BJ (cell line): Measurements from ENCODE around the gene GTF2IRD1. TPM values are rescaled to one million over a fixed set of nuclear protein-coding genes. Genes with fewer than 3 reads are reported as not detected.

ENCODE experiments used
- CTCF ChIA-PET: fragments of 350-600 bp; formaldehyde crosslinking; extraction: SDS; loops from one replicate; lab custom pipeline; 2021; ENCODE audit warnings: antibody characterized with exemption, inconsistent platforms; lab: Yijun Ruan, JAX
- POLR2A ChIA-PET: fragments of 300-600 bp; sonication (Branson Sonifier 250); formaldehyde crosslinking; extraction: SDS; loops from one replicate; lab custom pipeline; 2021; ENCODE audit warnings: antibody characterized with exemption; lab: Charles Lee
- DNase-seq: peaks from one replicate; pipeline ENCODE4 v3.0.0-alpha.2; 2011; ENCODE audit warnings: low read depth
- H3K27me3 ChIP-seq: 2 replicates; pipeline ENCODE4 v1.6.0; 2011; ENCODE audit warnings: low read length; ENCODE audit not compliant: control insufficient read depth, insufficient read depth
- H3K36me3 ChIP-seq: 2 replicates; pipeline ENCODE4 v1.5.1; 2011; ENCODE audit warnings: low read length; ENCODE audit not compliant: control insufficient read depth, insufficient read depth
- H3K4me3 ChIP-seq: 2 replicates; pipeline ENCODE4 v1.5.1; 2011; ENCODE audit warnings: low read depth, mild to moderate bottlenecking, control low read depth, low read length
- polyA plus RNA-seq: library from polyadenylated mRNA; depleted of rRNA; stranded (reverse); fragments of >200 nt; gene quantifications from 2 replicates; pipeline ENCODE4 v1.2.3, GENCODE V29; 2011
- TF ChIP-seq, protein P1 (sequence below): IDR thresholded peaks from 2 replicates; pipeline ENCODE4 v1.5.1; 2011; ENCODE audit warnings: low read depth, mild to moderate bottlenecking, control low read depth, inconsistent platforms, low read length, moderate library complexity; ENCODE audit not compliant: insufficient read depth

Gene GTF2IRD1
- polyA plus RNA-seq, 1 experiment: 29.0 TPM

- H3K27me3 ChIP-seq: no peaks in the 10 kb centered on the region
- CTCF ChIA-PET: interaction anchor here (0.7 kb wide), 1 partner anchor 555 kb away, joined by 3 read pairs; no protein-coding TSS in a partner anchor
- no peak overlapping the region for H3K4me3 ChIP-seq
- no peaks in the 10 kb centered on the region for H3K36me3 ChIP-seq
- DNase-seq: no peak
- TF ChIP-seq, protein P1, sequence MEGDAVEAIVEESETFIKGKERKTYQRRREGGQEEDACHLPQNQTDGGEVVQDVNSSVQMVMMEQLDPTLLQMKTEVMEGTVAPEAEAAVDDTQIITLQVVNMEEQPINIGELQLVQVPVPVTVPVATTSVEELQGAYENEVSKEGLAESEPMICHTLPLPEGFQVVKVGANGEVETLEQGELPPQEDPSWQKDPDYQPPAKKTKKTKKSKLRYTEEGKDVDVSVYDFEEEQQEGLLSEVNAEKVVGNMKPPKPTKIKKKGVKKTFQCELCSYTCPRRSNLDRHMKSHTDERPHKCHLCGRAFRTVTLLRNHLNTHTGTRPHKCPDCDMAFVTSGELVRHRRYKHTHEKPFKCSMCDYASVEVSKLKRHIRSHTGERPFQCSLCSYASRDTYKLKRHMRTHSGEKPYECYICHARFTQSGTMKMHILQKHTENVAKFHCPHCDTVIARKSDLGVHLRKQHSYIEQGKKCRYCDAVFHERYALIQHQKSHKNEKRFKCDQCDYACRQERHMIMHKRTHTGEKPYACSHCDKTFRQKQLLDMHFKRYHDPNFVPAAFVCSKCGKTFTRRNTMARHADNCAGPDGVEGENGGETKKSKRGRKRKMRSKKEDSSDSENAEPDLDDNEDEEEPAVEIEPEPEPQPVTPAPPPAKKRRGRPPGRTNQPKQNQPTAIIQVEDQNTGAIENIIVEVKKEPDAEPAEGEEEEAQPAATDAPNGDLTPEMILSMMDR: no peak
- POLR2A ChIA-PET: no interaction called here
Observed at GRCh38 chr7:74498354-74498753, 44.6 kb downstream of the GTF2IRD1 start.

DNA sequence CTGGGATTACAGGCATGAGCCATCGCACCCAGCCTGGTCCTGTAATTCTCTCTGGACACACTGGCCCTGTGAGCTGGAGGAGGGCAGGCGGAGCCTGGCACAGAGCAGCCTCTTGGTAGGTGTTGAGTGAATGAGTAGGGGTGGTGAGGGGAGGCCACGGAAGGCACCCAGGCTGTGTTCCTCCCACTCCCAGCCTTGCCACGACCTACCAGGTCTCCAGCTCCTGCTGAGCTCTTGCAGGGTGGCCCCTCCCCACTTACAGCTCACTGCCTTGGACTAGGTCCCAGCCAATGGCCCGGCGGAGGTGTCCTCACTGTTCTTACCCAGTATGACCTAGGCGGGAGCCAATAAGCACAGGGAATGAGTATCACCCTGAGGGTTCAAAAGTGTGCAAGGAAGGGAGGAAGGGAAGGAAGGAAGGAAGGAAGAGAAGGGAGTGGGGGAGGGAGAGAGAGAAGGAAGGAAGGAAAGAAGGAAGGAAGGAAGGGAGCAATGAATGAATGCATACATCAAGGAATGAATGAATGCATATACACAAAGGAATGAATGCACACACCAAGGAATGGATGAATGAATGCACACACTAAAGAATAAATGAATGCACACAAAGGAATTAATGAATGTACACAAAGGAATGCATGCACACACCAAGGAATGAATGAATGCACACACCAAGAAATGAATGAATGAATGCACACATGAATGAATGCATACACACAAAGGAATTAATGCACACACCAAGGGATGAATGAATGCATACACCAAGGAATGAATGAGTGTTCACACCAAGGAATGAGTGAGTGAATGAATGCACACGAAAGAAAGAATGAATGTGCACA, 45.5 kb downstream of the GTF2IRD1 start:
- ChIA-PET CTCF (no interaction called here), POLR2A (no interaction called here)

GRCh38 chr7:74499835-74500388, 46.2 kb downstream of the GTF2IRD1 start:
- peaks cover 1% of the 10 kb centered on the region; the same call in 1 of the 2 replicates for H3K36me3 ChIP-seq
- no peak for DNase-seq
- H3K4me3 ChIP-seq: no peak overlapping the region
- CTCF ChIA-PET: no interaction called here
- TF ChIP-seq, protein P1: no peak
- POLR2A ChIA-PET: no interaction called here
- H3K27me3 ChIP-seq: no peaks in the 10 kb centered on the region

More for the DNA sequence above, 45.5 kb downstream of the GTF2IRD1 start:
- Histone ChIP-seq H3K4me3 (no peak overlapping the region), H3K36me3 (peaks cover under 1% of the 10 kb centered on the region; the same call in 1 of the 2 replicates), H3K27me3 (no peaks in the 10 kb centered on the region)
- TF ChIP-seq, protein P1: no peak
- DNase-seq: no peak

DNA sequence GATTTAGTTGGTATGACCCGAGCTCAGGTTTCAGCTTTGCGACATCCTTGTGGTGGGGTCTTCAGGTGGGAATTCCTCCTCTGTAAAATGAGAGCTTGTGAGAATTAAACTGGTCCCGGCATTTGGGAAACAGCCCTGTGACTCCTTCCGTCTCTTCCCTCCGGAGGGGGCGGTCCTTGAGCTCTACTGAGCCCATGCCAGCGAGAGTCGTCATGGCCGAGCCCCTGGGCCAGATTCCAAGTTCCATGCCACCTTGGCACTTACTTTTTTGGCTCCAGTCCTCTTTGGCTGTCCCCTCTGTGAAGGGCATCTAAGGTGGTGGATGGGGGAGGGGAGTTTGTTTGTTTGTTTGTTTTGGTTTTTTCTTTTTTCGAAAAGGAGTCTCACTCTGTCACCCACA, 47.6 kb downstream of the GTF2IRD1 start:
- TF ChIP-seq, protein P1: no peak
- Histone ChIP-seq H3K36me3 (peaks cover 1% of the 10 kb centered on the region; the same call in 1 of the 2 replicates), H3K27me3 (no peaks in the 10 kb centered on the region), H3K4me3 (no peak overlapping the region)
- CTCF ChIA-PET: interaction anchor here (0.6 to 1.3 kb wide), 2 partner anchors 52 to 78 kb away, joined by 3 to 4 read pairs; no protein-coding TSS in a partner anchor
- DNase-seq: no peak
- POLR2A ChIA-PET: no interaction called here

DNA sequence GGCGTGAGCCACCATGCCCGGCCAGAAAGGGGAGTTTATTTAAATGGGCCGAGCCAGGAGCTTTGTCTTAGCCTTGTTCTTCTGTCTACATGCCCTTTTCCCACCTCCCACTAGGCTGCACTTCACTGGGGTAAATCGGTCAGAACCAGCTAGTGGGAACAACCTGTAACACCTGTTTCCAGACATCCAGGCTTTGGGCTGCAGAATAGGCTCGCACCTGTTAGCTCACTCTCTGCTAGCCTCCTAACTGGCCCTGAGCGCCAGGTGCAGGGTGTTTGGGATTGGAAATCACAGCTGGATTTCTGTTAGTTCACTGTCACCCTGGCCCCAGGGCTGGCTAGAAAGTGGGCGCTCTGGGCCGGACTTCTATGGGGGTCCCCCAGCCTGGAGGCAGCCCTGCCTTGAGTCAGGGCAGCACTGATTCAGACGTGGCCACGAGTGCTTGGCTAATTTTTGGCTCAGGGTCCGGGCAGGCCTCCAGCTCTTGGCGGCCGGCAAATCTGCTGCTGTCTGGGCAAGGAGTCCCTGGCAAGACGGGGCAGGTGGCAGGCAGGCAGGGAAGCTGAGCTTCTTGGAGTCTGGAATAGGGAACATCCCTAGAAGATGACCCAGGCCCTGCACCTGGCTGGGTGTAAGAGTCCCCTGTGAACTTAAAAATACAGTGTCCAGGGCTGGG, 48.6 kb downstream of the GTF2IRD1 start:
- Histone ChIP-seq H3K36me3 (peaks cover 3% of the 10 kb centered on the region; the same call in 1 of the 2 replicates), H3K4me3 (no peak overlapping the region), H3K27me3 (no peaks in the 10 kb centered on the region)
- POLR2A ChIA-PET: no interaction called here
- DNase-seq: no peak
- CTCF ChIA-PET: no interaction called here
- TF ChIP-seq, protein P1: no peak
